Head of caudate nucleus (tissue), 42 donors: ENCODE measurements around the gene GAB2.
A peak's percentile ranks its signal among the peaks of the same experiment; 100 is the strongest.

Experiments
- DNase-seq, 42 donors: peaks; one replicate each; pipeline versions ENCODE4 v3.0.0 to v3.0.0-alpha.2; 2020 to 2021; ENCODE audit warnings: mixed read lengths in 7 of 42
- intact Hi-C: fragments of 100-400 bp; cut with DNase I; formaldehyde crosslinking; loops from one replicate; pipeline ENCODE4 v1.15.0; 2022

Gene GAB2

GRCh38 chr11:78429209-78429608, 11.6 kb upstream of the GAB2 start:
- intact Hi-C loops, result loop anchor here (10.0 kb wide), 1 partner anchor 434 kb away; the partner anchor contains the start of gene INTS4
- DNase-seq, result no peak

GRCh38 chr11:78428773-78429172, 11.2 kb upstream of the GAB2 start:
- DNase-seq, result peak in 3 of 42 donors; percentile 8 to 57 (median 23)
- intact Hi-C loops, result loop anchor here (10.0 kb wide), 1 partner anchor 434 kb away; the partner anchor contains the start of gene INTS4

GRCh38 chr11:78428266-78428636, 10.6 kb upstream of the GAB2 start:
- no peak for DNase-seq
- intact Hi-C loops, result loop anchor here (10.0 kb wide), 1 partner anchor 433 kb away; the partner anchor contains the start of gene INTS4

GRCh38 chr11:78427615-78428265, 10.1 kb upstream of the GAB2 start:
- no peak for DNase-seq
- intact Hi-C loops, result loop anchor here (10.0 kb wide), 1 partner anchor 433 kb away; the partner anchor contains the start of gene INTS4

- intact Hi-C loops, result loop anchor here (10.0 kb wide), 1 partner anchor 432 kb away; the partner anchor contains the start of gene INTS4
- DNase-seq, result no peak
These were observed 9.2 kb upstream of the GAB2 start for GRCh38 chr11:78426845-78427244.

GRCh38 chr11:78425399-78426070, 7.9 kb upstream of the GAB2 start:
- no peak for DNase-seq
- intact Hi-C loops, result loop anchor here (10.0 kb wide), 1 partner anchor 431 kb away; the partner anchor contains the start of gene INTS4

- DNase-seq, result no peak
- intact Hi-C loops, result loop anchor here (10.0 kb wide), 1 partner anchor 430 kb away; the partner anchor contains the start of gene INTS4
These were observed 7.0 kb upstream of the GAB2 start for GRCh38 chr11:78424334-78425270.

GRCh38 chr11:78423241-78423640, 5.6 kb upstream of the GAB2 start:
- intact Hi-C loops, result loop anchor here (10.0 kb wide), 1 partner anchor 428 kb away; the partner anchor contains the start of gene INTS4
- no peak for DNase-seq

- intact Hi-C loops, result loop anchor here (10.0 kb wide), 1 partner anchor 426 kb away; the partner anchor contains the start of gene INTS4
These were observed 3.2 kb upstream of the GAB2 start for GRCh38 chr11:78420796-78421209.

GRCh38 chr11:78420255-78420764, 2.7 kb upstream of the GAB2 start:
- DNase-seq, result peak; percentile 45 to 95 (median 82)
- intact Hi-C loops, result loop anchor here (10.0 kb wide), 1 partner anchor 426 kb away; the partner anchor contains the start of gene INTS4

More at GRCh38 chr11:78420796-78421209, 3.2 kb upstream of the GAB2 start:
- peak in 12 of 42 donors; percentile 8 to 45 (median 20) for DNase-seq

GRCh38 chr11:78419327-78419726, 1.7 kb upstream of the GAB2 start:
- intact Hi-C loops, result loop anchor here (5.0 to 10.0 kb wide), 3 partner anchors 87 to 192 kb away; partner anchors contain the start of gene NARS2

GRCh38 chr11:78418584-78419211, 1.1 kb upstream of the GAB2 start:
- intact Hi-C loops, result loop anchor here (5.0 to 10.0 kb wide), 3 partner anchors 86 to 191 kb away; partner anchors contain the start of gene NARS2
- DNase-seq, result peak in 2 of 42 donors; percentile 14 to 49

More at GRCh38 chr11:78419327-78419726, 1.7 kb upstream of the GAB2 start:
- DNase-seq, result peak in 12 of 42 donors; percentile 10 to 62 (median 28)

GRCh38 chr11:78417888-78418583, 416 bp upstream of the GAB2 start:
- intact Hi-C loops, result loop anchor here (5.0 to 10.0 kb wide), 3 partner anchors 86 to 191 kb away; partner anchors contain the start of gene NARS2

GRCh38 chr11:78416285-78417174, 1.1 kb downstream of the GAB2 start:
- intact Hi-C loops, result loop anchor here (5.0 to 10.0 kb wide), 3 partner anchors 84 to 189 kb away; partner anchors contain the start of gene NARS2
- peak; percentile 66 to 94 (median 84) for DNase-seq

More at GRCh38 chr11:78417888-78418583, 416 bp upstream of the GAB2 start:
- DNase-seq, result peak; percentile 34 to 93 (median 85)

- intact Hi-C loops, result loop anchor here (5.0 to 10.0 kb wide), 3 partner anchors 83 to 188 kb away; partner anchors contain the start of gene NARS2
- DNase-seq, result no peak
These were observed 2.3 kb downstream of the GAB2 start for GRCh38 chr11:78415338-78415737.
